ENCODE data around the gene DYNC1LI1. TPM values are rescaled to one million over a fixed set of nuclear protein-coding genes. Genes with fewer than 3 reads are reported as not detected.

Gene DYNC1LI1
- total and polyA plus RNA-seq, 9 of the 15 experiments (the other 6 are each of a cell fraction or from before 2014, with no cell fraction given), result 21.0 to 85.4 (median 61.3) TPM

DNA sequence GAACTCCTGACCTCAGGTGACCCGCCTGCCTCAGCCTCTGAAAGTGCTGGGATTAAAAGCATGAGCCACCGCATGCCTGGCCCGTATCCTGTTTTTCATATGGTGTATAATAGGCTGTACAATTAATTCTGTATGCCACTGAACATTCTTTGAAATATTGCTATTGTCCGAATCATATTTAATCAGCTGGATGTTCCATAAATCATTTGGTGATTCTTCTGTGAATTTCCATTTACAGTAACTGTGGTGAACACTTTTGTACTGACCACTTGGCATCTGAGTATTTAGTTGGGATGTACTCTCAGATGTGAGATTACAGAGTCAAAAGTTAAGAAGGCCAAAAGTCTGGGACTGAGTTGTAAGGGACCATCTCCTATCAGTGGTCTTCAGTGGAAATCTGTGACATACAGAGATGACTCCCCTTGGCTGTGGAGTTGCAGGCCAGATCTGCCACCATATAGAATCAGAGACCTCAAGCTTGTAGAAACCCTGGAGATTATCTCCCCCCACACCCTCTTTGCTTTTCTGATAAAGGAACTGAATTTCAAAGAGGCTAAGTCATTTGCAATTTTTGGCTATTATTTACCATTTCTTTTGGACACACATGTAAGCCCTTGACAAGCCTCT is 25.7 kb upstream of the DYNC1LI1 start (continued):
- TF ChIP-seq, protein P1, sequence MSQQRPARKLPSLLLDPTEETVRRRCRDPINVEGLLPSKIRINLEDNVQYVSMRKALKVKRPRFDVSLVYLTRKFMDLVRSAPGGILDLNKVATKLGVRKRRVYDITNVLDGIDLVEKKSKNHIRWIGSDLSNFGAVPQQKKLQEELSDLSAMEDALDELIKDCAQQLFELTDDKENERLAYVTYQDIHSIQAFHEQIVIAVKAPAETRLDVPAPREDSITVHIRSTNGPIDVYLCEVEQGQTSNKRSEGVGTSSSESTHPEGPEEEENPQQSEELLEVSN (IDR thresholded peaks at IDR 0.05; ENCODE audit: borderline replicate concordance in 1 of 2, extremely low read depth in 1 of 2, insufficient read depth in 1 of 2, insufficient read length in 1 of 2, low read depth in 1 of 2, low read length in 1 of 2, poor library complexity in 1 of 2, severe bottlenecking in 1 of 2), result no peak
- TF ChIP-seq SIN3A (IDR thresholded peaks at IDR 0.05; ENCODE audit: borderline replicate concordance in 2 of 2, control insufficient read depth in 1 of 2, low read depth in 2 of 2, low read length in 2 of 2) (no peak), ZNF354B (CRISPR knock-in tag; IDR thresholded peaks at IDR 0.05) (no peak), U2AF2 (optimal IDR thresholded peaks at IDR 0.05; ENCODE audit: low read depth, low read length) (no peak), CAMTA2 (CRISPR knock-in tag; conservative IDR thresholded peaks at IDR 0.05) (no peak)
- TF ChIP-seq, protein P2, sequence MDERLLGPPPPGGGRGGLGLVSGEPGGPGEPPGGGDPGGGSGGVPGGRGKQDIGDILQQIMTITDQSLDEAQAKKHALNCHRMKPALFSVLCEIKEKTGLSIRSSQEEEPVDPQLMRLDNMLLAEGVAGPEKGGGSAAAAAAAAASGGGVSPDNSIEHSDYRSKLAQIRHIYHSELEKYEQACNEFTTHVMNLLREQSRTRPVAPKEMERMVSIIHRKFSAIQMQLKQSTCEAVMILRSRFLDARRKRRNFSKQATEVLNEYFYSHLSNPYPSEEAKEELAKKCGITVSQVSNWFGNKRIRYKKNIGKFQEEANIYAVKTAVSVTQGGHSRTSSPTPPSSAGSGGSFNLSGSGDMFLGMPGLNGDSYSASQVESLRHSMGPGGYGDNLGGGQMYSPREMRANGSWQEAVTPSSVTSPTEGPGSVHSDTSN (CRISPR knock-in tag; IDR thresholded peaks at IDR 0.05; ENCODE audit: low read depth), result no peak
- TF ChIP-seq, protein P2 (tag; conservative IDR thresholded peaks at IDR 0.05; ENCODE audit: low read depth), result peak; percentile 54; the same call in 1 of the 2 replicates

Data from K562 (cell line).